RCC 7860 (cell line): ENCODE data around the gene AGAP9.
"Not testable (repeated sequence)": the region's sequence is repeated elsewhere in the genome, so short reads cannot be mapped to it uniquely, and the experiment has no call there.

Source experiments
- DNase-seq: peaks from one replicate; pipeline ENCODE4 v3.0.0-alpha.2; 2015; ENCODE audit warnings: low spot score
- FAIRE-seq: peaks from 2 replicates; lab custom pipeline; 2012; peaks lifted over from hg19 to GRCh38; lab: Jason Lieb, UNC

Gene AGAP9

DNA sequence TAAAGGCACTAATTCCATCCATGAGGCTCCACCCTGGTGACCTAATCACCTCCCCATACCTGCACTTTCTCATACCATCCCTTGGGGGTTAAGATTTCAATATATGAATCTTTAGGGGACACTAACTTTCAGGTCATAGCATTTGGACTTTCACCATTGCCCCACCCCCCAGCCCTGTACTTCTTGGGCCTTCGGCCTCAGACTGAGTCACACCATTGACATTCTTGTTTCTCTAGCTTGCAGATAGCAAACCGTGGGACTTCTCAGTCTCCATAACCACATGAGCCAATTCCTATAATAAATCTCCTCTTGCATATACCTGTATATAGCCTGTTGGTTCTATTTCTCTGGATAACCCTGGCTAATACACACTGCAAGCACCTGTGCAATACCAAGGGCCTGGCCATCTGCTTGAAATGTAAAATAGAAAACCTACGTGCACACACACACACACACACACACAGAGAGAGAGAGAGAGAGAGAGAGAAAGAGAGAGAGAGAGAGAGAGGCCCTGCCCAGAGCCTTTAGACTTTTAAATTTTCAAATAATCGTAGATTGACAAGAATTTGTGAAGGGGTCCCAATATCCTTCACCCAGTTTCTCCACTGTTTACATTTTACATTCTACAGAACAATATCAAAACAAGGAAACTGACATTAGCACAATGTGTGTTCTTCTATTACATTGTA, 64.8 kb downstream of the AGAP9 start:
- FAIRE-seq = no peak
- DNase-seq = peak; percentile 59

GRCh38 chr10:47457826-47458225, 65.6 kb downstream of the AGAP9 start:
- FAIRE-seq = no peak
- no peak for DNase-seq

- DNase-seq = no peak
- no peak for FAIRE-seq
Observed at GRCh38 chr10:47457528-47457820, 66.0 kb downstream of the AGAP9 start.

GRCh38 chr10:47456794-47457527, 66.5 kb downstream of the AGAP9 start:
- DNase-seq = no peak
- FAIRE-seq = no peak

- DNase-seq (no peak), FAIRE-seq (no peak)
Observed at GRCh38 chr10:47456079-47456785, 67.2 kb downstream of the AGAP9 start.

- FAIRE-seq = not testable (repeated sequence)
Observed at GRCh38 chr10:47455350-47456078, 67.9 kb downstream of the AGAP9 start.

DNA sequence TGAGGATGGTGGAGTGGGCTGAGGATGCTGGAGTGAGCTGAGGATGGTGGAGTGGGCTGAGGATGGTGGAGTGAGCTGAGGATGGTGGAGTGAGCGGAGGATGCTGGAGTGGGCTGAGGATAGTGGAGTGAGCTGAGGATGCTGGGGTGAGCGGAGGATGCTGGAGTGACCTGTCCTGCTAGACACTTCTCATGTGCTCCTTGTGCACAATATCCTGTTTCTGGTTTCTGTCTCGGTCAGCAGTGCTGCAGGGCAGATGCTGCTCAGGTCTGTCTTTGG, 68.7 kb downstream of the AGAP9 start:
- DNase-seq = no peak
- no peak for FAIRE-seq

More at GRCh38 chr10:47455350-47456078, 67.9 kb downstream of the AGAP9 start:
- not testable (repeated sequence) for DNase-seq

GRCh38 chr10:47454008-47454779, 69.2 kb downstream of the AGAP9 start:
- DNase-seq = no peak
- no peak for FAIRE-seq

- FAIRE-seq = no peak
- DNase-seq = no peak
Observed at GRCh38 chr10:47453141-47454007, 70.1 kb downstream of the AGAP9 start.

DNA sequence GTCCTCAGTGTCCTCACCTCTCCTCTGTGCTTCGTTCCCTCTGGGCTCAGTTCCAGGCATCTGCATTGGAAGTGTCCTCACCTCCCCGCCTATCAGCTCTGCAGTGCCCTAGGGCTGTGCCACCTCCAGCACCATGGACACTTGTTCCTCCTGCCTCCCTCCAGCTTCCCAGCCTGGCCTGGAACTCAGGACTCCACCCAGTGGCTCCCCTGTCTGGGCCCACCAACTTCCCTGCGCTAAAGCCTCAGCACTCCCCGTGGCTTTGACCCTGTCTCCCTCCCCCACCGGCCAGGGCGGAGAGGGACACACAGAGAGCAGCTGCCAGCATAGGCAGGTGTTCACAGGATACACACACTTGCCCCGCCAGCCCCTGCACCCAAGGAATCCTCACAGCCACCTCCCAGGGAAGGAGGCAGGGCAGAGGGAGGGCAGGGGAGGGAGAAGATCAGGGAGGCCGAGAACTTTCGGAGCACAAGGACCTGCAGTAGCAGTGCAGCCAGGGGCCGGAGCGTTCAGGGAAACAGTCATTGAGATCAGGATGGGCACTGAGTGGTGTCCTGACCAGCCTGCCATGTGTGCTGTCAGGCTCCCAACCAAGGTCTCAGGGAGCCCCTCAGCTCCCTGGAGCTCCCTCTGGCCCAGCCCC, 70.8 kb downstream of the AGAP9 start:
- FAIRE-seq (no peak), DNase-seq (no peak)

GRCh38 chr10:47451998-47452494, 71.4 kb downstream of the AGAP9 start:
- DNase-seq (no peak), FAIRE-seq (no peak)
